Spleen (tissue), 13 donors: ENCODE results near the gene ZNF711. TPM values are rescaled to one million over a fixed set of nuclear protein-coding genes. Genes with fewer than 3 reads are reported as not detected.

Experiments used
- DNase-seq: peaks from one replicate; pipeline ENCODE4 v3.0.0-alpha.2; 2020
- H3K27ac ChIP-seq, 8 donors: fragments of 200-600 bp; sonication (generic) in 7 of 8; 1 replicate in 4 of 8; 2 replicates in 4 of 8; pipeline versions ENCODE4 v1.5.0 to v1.8.0; 2016 to 2021; ENCODE audit warnings: inconsistent platforms in 4 of 8, mild to moderate bottlenecking in 4 of 8, moderate library complexity in 1 of 8
- H3K27me3 ChIP-seq, 7 donors: fragments of 200-600 bp; sonication (generic) in 6 of 7; replicated peaks in 1 of 7; 1 replicate in 4 of 7; 2 replicates in 3 of 7; pipeline versions ENCODE4 v1.5.0 to v1.8.0; 2016 to 2021; ENCODE audit warnings: inconsistent platforms in 3 of 7, mild to moderate bottlenecking in 1 of 7
- H3K36me3 ChIP-seq, 6 donors: fragments of 200-600 bp; sonication (generic) in 5 of 6; 1 replicate in 4 of 6; 2 replicates in 2 of 6; pipeline versions ENCODE4 v1.5.0 to v1.8.0; 2016 to 2021; ENCODE audit warnings: inconsistent platforms in 2 of 6
- H3K4me1 ChIP-seq, 6 donors: fragments of 200-600 bp; sonication (generic) in 5 of 6; 1 replicate in 3 of 6; 2 replicates in 3 of 6; pipeline versions ENCODE4 v1.5.0 to v1.8.0; 2016 to 2021; ENCODE audit warnings: inconsistent platforms in 3 of 6
- H3K4me3 ChIP-seq, 8 donors: fragments of 200-600 bp; sonication (generic) in 7 of 8; 1 replicate in 4 of 8; 2 replicates in 4 of 8; pipeline versions ENCODE4 v1.5.0 to v1.8.0; 2016 to 2021; ENCODE audit warnings: inconsistent platforms in 4 of 8, mild to moderate bottlenecking in 4 of 8, moderate library complexity in 2 of 8
- H3K9me3 ChIP-seq, 8 donors: fragments of 200-600 bp; sonication (generic) in 7 of 8; 1 replicate in 4 of 8; 2 replicates in 4 of 8; pipeline versions ENCODE4 v1.5.0 to v1.8.0; 2016 to 2021; ENCODE audit warnings: inconsistent platforms in 4 of 8
- CTCF ChIP-seq, 11 experiments: fragments of 200-600 bp in 7 of 11; fragments of 450-650 bp in 4 of 11; sonication (generic) in 4 of 11; IDR thresholded peaks in 8 of 11; conservative IDR thresholded peaks in 3 of 11; 1 replicate in 7 of 11; 2 replicates in 4 of 11; pipeline versions ENCODE4 v1.4.0 to v1.8.0; 2016 to 2021; ENCODE audit warnings: antibody characterized with exemption in 11 of 11, inconsistent platforms in 4 of 11, mild to moderate bottlenecking in 1 of 11
- POLR2A ChIP-seq, 3 donors: fragments of 450-650 bp; IDR thresholded peaks; one replicate each; pipeline ENCODE4 v1.5.1; 2017; ENCODE audit warnings: antibody characterized with exemption in 3 of 3, mild to moderate bottlenecking in 1 of 3
- POLR2AphosphoS5 ChIP-seq, 3 donors: sonication (generic); formaldehyde crosslinking; IDR thresholded peaks; one replicate each; pipeline ENCODE4 v1.5.1; 2017; ENCODE audit warnings: antibody characterized with exemption in 3 of 3
- WGBS, 5 donors: extraction: QIAGEN DNeasy Blood & Tissue Kit in 3 of 5; methylation state at CpG; one replicate each; pipeline versions ENCODE4 v1.1.5 to v1.1.7; 2013 to 2018; 5-methylcytosine and 5-hydroxymethylcytosine counted together
- intact Hi-C: fragments of 100-400 bp; cut with DNase I; formaldehyde crosslinking; loops from one replicate; pipeline ENCODE4 v1.15.0; 2023; ENCODE audit warnings: low total_unique reads
- long read RNA-seq, 2 donors: transcript quantifications; one replicate each; lab custom pipeline, GENCODE V29; 2026
- polyA plus RNA-seq, 3 donors: library from polyadenylated mRNA; stranded (reverse); fragments of 200-250 nt; gene quantifications; one replicate each; pipeline ENCODE4 v1.2.1, GENCODE V29; 2013
- total RNA-seq, 7 donors: library from RNA; depleted of rRNA in 3 of 7; stranded (reverse); fragments of >200 nt in 3 of 7; fragmentation: NEBNext Ultra II Directional in 4 of 7; extraction: Animal tissue kit (Norgen Biotek cat#: 25700) in 4 of 7; gene quantifications; one replicate each; pipeline versions ENCODE4 v1.1.0 to v1.2.1, GENCODE V29; 2016 to 2021
- donor health status: healthy with polysubstance abuse.
- donor health status: DM: no; HTN: no; CAD: no; lungs with moderate emphysema.
- donor health status: DM: no; HTN: no; CAD: no.
- donor health status: Bipolar disorder and iron deficiency.
- donor health status: healthy.
- donor health status: DM: no; HTN: no; CAD: no.
- donor health status: DM: yes; HTN: yes; CAD: no.

ZNF711 gene
- total RNA-seq, result 1 to 10 TPM; 3.7 to 9.6 (median 4.6) TPM
- polyA plus RNA-seq, result 1 to 10 TPM; 1.9 to 4.3 (median 3.6) TPM
- long read RNA-seq, donor 1, result 0 reads
- long read RNA-seq, donor 2, result 0 reads

- intact Hi-C loops, result no loop called here
- peaks cover 0 to 18% (median 0%) of the 10 kb centered on the region in 7 donors for H3K27me3 ChIP-seq
- peak; percentile 70 for DNase-seq
- peak within 1 kb of the TSS; percentile 31 to 73 (median 45) for H3K4me3 ChIP-seq
- H3K4me1 ChIP-seq, result peaks cover 0 to 7% (median 0%) of the 10 kb centered on the region in 6 donors
- 0 to 57% (median 9%) methylated on average over 7 to 65 of the region's 65 CpGs for WGBS, 5 donors
- H3K36me3 ChIP-seq, result no peaks in the 10 kb centered on the region
- TF ChIP-seq POLR2AphosphoS5 (IDR thresholded peaks at IDR 0.05), result peak in 2 of 3 donors; percentile 23 to 66
- no peak for TF ChIP-seq POLR2A (IDR thresholded peaks at IDR 0.05)
- peak within 1 kb of the TSS in 5 of 8 donors; percentile 28 to 71 (median 70) for H3K27ac ChIP-seq
- H3K9me3 ChIP-seq, result no peaks in the 10 kb centered on the region
Measured at GRCh38 chrX:85243761-85244449, at the start of gene ZNF711, which contains the start of gene SATL1. Gene ZNF711 (plus strand): TSS chrX:85243991. CDS start chrX:85247573, 3,582 bp downstream. Gene SATL1 (minus strand): TSS chrX:85243779. CDS start chrX:85108968, 134,811 bp downstream.

- no peak for DNase-seq
- WGBS, 5 donors, result 0 to 58% (median 41%) methylated on average over 1 of the region's 1 CpG
- intact Hi-C loops, result no loop called here
Measured at GRCh38 chrX:85196319-85196718, 47.5 kb upstream of the ZNF711 start.

GRCh38 chrX:85203461-85203970 lies 40.3 kb upstream of the ZNF711 start:
- Histone ChIP-seq H3K4me3 (no peak overlapping the region), H3K4me1 (no peaks in the 10 kb centered on the region), H3K27ac (no peak overlapping the region), H3K36me3 (no peaks in the 10 kb centered on the region), H3K9me3 (peaks cover 0 to 4% (median 0%) of the 10 kb centered on the region in 8 donors), H3K27me3 (no peaks in the 10 kb centered on the region)
- 87 to 93% (median 89%) methylated on average over 5 to 8 of the region's 8 CpGs for WGBS, 5 donors
- intact Hi-C loops, result no loop called here
- TF ChIP-seq CTCF (IDR thresholded peaks at IDR 0.05 in 8 of 11, conservative IDR thresholded peaks at IDR 0.05 in 3 of 11), result no peak
- DNase-seq, result peak; percentile 36

More at GRCh38 chrX:85196319-85196718, 47.5 kb upstream of the ZNF711 start:
- TF ChIP-seq POLR2AphosphoS5 (IDR thresholded peaks at IDR 0.05) (no peak), POLR2A (IDR thresholded peaks at IDR 0.05) (no peak), CTCF (IDR thresholded peaks at IDR 0.05 in 8 of 11, conservative IDR thresholded peaks at IDR 0.05 in 3 of 11) (no peak)
- no peaks in the 10 kb centered on the region for H3K27me3 ChIP-seq
- peaks cover 0 to 8% (median 0%) of the 10 kb centered on the region in 8 donors for H3K9me3 ChIP-seq
- no peak overlapping the region for H3K27ac ChIP-seq
- no peaks in the 10 kb centered on the region for H3K4me1 ChIP-seq
- no peaks in the 10 kb centered on the region for H3K36me3 ChIP-seq
- no peak overlapping the region for H3K4me3 ChIP-seq

GRCh38 chrX:85213792-85214530 lies 29.8 kb upstream of the ZNF711 start:
- 57 to 91% (median 76%) methylated on average over 3 of the region's 3 CpGs for WGBS, 5 donors
- Histone ChIP-seq H3K27me3 (no peaks in the 10 kb centered on the region), H3K27ac (no peak overlapping the region), H3K36me3 (no peaks in the 10 kb centered on the region), H3K9me3 (no peaks in the 10 kb centered on the region), H3K4me3 (no peak overlapping the region), H3K4me1 (no peaks in the 10 kb centered on the region)
- intact Hi-C loops, result no loop called here
- TF ChIP-seq POLR2A (IDR thresholded peaks at IDR 0.05), result no peak
- TF ChIP-seq POLR2AphosphoS5 (IDR thresholded peaks at IDR 0.05), result no peak
- no peak for TF ChIP-seq CTCF (IDR thresholded peaks at IDR 0.05 in 8 of 11, conservative IDR thresholded peaks at IDR 0.05 in 3 of 11)
- no peak for DNase-seq
